ENCODE results near the gene SYTL3. TPM values are rescaled to one million over a fixed set of nuclear protein-coding genes. Genes with fewer than 3 reads are reported as not detected.

The SYTL3 gene
- total and polyA plus RNA-seq, 9 of the 15 experiments (the other 6 are each of a cell fraction or from before 2014, with no cell fraction given): 0.04 to 0.46 (median 0.17) TPM; not detected in 1

DNA sequence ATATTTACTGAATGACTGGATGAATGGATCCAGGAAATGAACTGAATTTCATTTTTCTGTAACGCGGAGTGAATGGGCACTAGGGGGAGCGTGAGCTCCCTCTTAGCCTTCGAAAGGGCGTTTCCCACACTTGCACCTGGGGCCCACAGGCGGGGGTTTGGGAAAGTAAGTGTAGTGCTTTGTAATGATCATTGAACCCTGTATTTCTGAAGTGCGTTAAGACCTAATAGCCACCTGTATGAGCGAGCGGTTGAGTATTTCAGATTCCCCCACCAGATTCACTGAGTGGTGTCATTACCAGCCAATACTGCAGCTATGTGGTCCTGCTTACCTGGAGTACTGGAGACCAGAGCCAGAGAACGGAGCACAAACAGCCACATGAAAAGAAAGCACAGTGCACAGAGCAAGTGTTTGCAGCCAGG is 10.5 kb downstream of the SYTL3 start (continued):
- TF ChIP-seq, protein P1, sequence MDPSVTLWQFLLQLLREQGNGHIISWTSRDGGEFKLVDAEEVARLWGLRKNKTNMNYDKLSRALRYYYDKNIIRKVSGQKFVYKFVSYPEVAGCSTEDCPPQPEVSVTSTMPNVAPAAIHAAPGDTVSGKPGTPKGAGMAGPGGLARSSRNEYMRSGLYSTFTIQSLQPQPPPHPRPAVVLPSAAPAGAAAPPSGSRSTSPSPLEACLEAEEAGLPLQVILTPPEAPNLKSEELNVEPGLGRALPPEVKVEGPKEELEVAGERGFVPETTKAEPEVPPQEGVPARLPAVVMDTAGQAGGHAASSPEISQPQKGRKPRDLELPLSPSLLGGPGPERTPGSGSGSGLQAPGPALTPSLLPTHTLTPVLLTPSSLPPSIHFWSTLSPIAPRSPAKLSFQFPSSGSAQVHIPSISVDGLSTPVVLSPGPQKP (CRISPR knock-in tag; IDR thresholded peaks at IDR 0.05): no peak
- TF ChIP-seq KLF1 (tag; IDR thresholded peaks at IDR 0.05) (peak; percentile 89), CREM (IDR thresholded peaks at IDR 0.05; ENCODE audit: low read depth) (peak; percentile 25; the same call in 1 of the 2 replicates), KLF16 (IDR thresholded peaks at IDR 0.05) (peak; percentile 52; the same call in 1 of the 2 replicates), KLF13 (tag; IDR thresholded peaks at IDR 0.05; ENCODE audit: borderline replicate concordance, low read depth) (peak; percentile 45; the same call in 1 of the 2 replicates)
- TF ChIP-seq, protein P2, sequence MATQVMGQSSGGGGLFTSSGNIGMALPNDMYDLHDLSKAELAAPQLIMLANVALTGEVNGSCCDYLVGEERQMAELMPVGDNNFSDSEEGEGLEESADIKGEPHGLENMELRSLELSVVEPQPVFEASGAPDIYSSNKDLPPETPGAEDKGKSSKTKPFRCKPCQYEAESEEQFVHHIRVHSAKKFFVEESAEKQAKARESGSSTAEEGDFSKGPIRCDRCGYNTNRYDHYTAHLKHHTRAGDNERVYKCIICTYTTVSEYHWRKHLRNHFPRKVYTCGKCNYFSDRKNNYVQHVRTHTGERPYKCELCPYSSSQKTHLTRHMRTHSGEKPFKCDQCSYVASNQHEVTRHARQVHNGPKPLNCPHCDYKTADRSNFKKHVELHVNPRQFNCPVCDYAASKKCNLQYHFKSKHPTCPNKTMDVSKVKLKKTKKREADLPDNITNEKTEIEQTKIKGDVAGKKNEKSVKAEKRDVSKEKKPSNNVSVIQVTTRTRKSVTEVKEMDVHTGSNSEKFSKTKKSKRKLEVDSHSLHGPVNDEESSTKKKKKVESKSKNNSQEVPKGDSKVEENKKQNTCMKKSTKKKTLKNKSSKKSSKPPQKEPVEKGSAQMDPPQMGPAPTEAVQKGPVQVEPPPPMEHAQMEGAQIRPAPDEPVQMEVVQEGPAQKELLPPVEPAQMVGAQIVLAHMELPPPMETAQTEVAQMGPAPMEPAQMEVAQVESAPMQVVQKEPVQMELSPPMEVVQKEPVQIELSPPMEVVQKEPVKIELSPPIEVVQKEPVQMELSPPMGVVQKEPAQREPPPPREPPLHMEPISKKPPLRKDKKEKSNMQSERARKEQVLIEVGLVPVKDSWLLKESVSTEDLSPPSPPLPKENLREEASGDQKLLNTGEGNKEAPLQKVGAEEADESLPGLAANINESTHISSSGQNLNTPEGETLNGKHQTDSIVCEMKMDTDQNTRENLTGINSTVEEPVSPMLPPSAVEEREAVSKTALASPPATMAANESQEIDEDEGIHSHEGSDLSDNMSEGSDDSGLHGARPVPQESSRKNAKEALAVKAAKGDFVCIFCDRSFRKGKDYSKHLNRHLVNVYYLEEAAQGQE (IDR thresholded peaks at IDR 0.05; ENCODE audit: borderline replicate concordance): peak; percentile 40; the same call in 1 of the 2 replicates
- TF ChIP-seq, protein P2 (CRISPR knock-in tag; IDR thresholded peaks at IDR 0.05; ENCODE audit: low read depth): no peak
- TF ChIP-seq, protein P3, sequence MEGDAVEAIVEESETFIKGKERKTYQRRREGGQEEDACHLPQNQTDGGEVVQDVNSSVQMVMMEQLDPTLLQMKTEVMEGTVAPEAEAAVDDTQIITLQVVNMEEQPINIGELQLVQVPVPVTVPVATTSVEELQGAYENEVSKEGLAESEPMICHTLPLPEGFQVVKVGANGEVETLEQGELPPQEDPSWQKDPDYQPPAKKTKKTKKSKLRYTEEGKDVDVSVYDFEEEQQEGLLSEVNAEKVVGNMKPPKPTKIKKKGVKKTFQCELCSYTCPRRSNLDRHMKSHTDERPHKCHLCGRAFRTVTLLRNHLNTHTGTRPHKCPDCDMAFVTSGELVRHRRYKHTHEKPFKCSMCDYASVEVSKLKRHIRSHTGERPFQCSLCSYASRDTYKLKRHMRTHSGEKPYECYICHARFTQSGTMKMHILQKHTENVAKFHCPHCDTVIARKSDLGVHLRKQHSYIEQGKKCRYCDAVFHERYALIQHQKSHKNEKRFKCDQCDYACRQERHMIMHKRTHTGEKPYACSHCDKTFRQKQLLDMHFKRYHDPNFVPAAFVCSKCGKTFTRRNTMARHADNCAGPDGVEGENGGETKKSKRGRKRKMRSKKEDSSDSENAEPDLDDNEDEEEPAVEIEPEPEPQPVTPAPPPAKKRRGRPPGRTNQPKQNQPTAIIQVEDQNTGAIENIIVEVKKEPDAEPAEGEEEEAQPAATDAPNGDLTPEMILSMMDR (IDR thresholded peaks at IDR 0.05 in 2 of 3, conservative IDR thresholded peaks at IDR 0.05 in 1 of 3; ENCODE audit: insufficient read depth in 2 of 3, low read depth in 1 of 3, low read length in 3 of 3): peak; percentile 76 to 84 (median 83)
- TF ChIP-seq, protein P4, sequence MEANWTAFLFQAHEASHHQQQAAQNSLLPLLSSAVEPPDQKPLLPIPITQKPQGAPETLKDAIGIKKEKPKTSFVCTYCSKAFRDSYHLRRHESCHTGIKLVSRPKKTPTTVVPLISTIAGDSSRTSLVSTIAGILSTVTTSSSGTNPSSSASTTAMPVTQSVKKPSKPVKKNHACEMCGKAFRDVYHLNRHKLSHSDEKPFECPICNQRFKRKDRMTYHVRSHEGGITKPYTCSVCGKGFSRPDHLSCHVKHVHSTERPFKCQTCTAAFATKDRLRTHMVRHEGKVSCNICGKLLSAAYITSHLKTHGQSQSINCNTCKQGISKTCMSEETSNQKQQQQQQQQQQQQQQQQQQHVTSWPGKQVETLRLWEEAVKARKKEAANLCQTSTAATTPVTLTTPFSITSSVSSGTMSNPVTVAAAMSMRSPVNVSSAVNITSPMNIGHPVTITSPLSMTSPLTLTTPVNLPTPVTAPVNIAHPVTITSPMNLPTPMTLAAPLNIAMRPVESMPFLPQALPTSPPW (CRISPR knock-in tag; IDR thresholded peaks at IDR 0.05): peak; percentile 37; the same call in 1 of the 2 replicates

Data from K562 (cell line).